NCI-H82 (cell line): ENCODE results near the gene WNT10A.
"Not testable (repeated sequence)": the region's sequence is repeated elsewhere in the genome, so short reads cannot be mapped to it uniquely, and the experiment has no call there.

Experiments
- DNase-seq: peaks from one replicate; lab custom pipeline; 2025; lab: John Stamatoyannopoulos, UW

WNT10A gene

DNA sequence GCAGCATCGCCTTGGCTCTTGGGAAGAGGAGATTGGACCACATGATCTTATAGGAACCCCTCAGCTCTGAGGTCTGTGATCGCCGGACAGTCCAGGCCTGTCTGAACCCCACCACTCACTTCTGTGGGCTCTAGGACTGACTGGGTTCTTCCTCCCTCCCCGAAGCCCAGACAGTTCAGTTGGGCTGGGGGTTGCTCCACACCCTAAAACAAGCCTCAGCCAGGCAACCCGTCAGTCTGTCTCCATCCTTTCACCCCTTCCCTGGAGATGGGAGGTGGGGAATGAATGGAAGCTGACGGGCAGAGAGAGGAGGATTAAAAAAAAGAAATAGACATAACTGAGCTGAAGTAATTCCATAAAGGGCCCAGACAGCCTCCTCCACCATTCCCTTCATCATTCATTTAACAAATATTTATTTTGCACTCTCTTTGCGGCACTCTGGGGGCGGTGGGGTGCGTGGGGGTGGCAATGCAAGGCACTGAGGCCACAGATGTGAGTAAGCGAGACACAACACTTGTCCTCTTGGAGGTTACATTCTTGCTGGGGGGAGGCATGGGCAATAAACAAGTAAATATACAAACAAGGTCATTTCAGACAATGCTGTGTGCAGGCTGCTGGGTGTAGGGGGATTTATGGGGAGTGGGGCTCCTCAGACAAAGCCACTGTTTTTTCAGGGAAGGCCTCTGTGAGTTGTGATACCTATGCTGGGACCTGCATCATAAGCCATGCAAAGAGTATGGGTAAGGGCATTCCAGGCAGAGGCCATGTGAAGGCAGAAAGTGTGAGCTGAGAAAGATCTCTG lies 12.9 kb downstream of the WNT10A start:
- DNase-seq, result no peak

DNA sequence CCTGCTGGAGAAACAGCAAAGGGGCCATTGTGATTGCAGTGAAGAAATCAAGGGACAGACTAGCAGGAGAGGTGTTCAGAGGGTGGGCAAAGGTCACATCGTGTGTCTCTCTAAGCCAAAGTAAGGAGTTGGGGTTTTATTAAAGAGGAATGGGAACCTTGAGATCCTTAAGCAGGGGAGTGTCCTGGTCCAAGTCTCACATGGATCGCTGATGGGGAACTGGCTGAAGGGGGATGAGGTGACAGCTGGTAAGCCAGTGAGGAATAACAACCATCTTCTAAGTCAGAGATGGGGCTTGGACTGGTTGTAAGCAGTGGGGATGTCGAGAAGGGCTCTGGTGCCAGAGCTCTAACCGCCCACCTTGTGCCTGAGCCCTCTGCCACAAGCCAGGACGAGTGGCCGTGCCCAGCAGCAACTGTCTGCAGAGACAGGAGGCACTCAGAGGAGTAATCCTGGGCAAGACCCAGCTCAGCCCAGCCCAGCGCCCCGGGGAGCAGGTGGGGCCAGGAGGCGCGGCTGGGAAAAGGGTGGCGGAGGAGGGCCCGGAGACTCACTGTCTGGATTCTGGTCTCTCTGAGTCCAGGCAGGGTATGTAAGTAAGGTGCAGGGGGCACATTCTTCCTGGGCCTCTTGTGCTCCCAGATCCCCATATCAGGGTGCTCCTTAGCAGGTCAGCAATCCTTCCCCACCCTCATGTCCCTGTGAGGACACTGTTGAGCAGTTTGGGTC lies 13.7 kb downstream of the WNT10A start:
- DNase-seq, result peak; percentile 73

DNA sequence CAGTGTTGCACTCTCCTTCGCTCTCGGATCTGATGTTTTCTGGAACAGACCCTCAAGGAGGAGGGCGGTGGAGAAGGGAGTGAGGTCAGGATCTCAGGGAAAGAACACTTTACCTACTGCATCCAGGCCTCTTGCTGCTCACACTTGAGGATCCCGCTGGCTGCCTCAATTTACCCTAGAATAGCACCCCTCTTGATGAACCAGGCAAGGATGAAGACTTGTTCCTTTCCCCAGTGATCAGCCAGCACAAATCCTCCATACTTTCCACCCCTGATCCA lies 14.2 kb downstream of the WNT10A start:
- no peak for DNase-seq

DNA sequence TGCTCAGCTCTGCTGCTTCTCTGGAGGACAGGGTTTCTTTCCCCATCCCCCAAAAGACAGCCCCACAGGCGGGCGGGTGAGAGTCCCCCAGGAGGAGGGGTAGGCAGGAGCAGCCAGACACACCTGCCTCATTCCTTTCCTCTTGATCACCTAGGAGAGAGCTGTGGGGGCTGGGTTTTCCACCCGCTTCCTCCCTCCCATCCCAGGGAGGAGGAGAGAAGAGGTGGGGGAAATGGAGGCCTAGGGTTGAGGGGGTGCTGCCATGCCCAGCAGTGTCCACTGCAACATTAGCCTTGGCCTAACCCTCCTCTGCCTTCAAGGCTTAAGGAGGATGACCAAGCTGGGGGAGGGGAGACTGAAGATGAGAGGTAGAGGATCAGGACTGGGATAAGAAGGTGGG lies 14.7 kb downstream of the WNT10A start:
- DNase-seq, result peak; percentile 37

GRCh38 chr2:218895759-218896500 lies 15.3 kb downstream of the WNT10A start:
- DNase-seq, result no peak

DNA sequence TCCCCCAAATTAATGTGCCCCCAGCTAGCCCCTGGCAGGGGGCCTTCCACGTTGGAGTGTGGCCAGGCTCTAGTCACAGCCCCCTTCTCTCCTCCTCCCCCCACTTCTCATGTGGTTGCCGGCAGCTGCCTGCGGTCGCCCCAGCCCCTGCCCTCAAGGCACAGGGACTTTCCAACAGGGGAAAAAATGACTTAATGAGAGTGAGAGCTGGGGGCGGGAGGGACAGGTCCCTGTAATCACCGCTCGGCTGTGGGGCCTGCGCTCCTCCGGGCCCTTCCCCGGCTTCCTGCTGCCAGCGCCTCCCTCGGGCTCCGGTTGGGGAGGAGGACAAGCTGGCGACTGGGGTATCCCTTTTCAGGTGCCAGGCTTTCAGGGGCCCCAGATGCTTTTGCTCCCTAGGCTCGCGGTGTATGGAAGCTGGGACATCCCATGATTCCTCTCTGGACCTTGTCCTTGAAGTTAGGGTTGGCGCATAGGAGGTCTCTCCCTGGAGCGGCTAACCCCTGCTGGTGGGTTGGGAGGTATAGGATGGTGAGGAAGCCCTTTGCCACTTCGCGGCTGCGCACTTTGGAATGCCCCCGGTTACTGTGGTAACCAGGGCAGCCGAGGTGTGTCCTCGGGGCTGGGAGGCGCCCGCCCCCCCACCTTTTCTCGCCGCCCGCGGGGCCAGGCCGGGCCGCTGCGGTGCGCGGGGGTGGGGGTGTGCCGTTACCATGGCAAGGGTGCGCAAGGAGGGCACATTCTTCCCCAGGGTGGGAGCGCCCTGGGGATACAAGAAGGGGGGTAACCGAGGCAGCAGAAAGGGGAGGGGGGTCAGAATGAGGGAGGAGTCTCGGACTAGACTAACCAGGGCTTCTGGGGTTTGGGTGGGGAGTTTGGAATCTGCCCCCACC lies 16.1 kb downstream of the WNT10A start:
- no peak for DNase-seq

DNA sequence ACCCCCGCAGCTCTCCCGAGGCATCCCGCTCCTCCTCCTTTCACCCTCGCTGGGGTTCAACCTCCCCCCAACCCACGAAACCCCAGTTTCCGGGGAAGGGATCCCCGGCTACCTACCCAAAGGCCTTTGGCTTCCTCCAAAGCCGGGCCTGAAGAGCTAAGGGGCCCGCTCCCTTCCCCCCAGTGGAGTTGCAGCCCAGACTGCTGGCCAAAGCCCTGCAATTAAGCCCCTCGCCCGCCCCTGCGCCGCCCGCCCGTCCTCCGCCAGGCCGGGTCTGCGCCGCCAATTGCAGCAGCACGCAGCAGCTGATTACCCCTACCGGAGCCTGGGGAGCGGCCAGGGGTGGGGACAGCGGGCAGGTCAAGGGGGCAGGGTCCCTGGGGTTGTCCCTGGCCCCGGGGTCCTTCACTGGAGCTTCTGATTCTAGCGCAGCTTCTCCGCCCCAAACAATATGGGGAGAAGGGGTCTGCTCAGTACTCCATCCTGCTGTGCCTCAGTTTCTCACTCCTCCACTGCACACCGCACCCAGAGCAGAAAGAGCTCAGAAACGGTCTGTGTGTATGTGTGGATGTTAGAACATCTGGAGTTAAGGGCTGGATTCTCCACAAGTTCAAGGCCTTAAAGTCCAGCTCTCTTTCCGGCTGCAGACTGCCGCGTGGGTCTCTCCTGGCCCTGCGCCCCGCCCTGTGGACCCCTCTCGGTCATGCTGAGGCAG lies 16.9 kb downstream of the WNT10A start:
- DNase-seq, result no peak

GRCh38 chr2:218898109-218898878 lies 17.6 kb downstream of the WNT10A start:
- DNase-seq, result peak; percentile 78

GRCh38 chr2:218899147-218899546 lies 18.5 kb downstream of the WNT10A start:
- DNase-seq, result peak; percentile 34

DNA sequence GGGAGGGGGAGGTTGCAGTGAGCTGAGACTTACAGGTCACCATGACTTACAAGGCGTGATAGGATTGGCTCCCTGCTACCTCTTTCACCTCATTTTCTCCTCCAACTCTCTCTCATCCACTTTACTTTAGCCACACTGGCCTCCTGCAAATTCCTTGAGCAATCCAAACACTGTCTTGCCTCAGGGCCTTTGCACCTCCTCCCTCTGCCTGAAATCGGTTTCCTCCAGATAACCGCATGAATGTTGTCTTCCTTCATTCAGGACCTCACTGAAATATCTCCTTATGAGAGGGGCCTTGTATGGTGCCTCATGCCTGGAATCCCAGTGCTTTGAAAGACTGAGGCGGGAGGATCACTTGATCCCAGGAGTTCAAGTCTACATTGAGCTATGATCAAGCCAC lies 21.8 kb downstream of the WNT10A start:
- no peak for DNase-seq

- no peak for DNase-seq
Measured at GRCh38 chr2:218904176-218904575, 23.5 kb downstream of the WNT10A start.

DNA sequence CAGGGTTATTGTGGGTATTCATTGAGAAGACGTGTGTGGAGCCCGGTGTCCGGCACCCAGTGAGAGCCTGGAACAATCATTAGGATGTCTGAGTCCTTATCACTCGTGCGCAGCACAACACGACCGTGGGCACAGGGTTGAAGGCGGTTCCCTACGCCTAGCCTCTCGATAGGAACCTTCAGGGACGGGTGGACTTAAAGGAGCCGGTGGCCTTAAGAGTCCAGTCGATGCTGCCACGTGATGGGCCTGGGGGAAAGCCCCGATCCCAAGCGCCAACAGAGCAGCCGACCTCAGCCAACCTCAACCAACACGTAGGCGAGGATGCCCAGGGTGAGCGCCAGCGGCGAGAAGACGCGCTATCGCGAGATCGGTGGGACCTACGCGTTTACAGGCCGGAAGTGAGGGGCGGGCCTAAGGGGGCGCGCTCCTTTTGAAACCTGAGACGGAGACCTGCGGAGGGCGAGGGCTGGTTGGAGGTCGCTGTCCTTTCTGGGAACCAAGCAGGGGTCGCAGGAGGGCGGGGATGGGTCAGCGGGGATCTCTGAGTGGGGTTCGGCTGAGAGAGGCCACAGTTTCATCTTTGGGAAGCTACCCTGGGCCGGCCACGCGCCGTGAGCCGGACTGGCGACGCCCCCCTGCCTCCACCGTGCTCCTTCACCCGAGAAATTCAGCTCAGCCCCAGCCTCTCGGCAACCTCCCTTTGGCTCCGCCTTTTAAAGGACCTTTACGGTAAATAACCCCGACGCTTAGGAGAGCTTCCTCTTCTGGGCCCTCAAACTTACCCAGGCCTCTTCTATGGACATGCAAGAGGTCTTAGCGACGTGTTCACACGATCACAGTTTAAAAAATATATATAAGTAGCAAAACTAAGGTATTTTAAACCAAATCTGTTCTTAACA lies 28.3 kb downstream of the WNT10A start:
- peak; percentile 98 for DNase-seq

GRCh38 chr2:218910741-218911140 lies 30.1 kb downstream of the WNT10A start:
- DNase-seq, result no peak

DNA sequence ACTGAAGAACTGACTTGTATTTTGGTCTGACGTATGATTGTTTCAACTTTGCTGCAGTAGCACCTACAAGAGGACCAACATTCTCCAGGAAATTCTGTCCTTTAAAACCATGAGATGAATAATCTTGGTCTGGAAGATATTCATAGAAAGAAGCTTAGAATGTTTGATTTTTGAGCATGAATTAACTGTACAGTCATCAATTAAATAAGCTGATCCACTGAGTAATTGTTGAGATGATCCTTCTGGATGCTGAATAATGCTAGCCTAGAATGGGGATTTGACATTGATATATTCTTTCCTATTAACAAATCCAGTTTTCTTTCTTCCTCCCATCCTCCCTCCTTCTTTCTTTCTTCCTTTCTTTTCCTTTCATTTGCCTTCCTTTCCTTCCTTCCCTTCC lies 39.9 kb downstream of the WNT10A start:
- DNase-seq, result no peak

DNA sequence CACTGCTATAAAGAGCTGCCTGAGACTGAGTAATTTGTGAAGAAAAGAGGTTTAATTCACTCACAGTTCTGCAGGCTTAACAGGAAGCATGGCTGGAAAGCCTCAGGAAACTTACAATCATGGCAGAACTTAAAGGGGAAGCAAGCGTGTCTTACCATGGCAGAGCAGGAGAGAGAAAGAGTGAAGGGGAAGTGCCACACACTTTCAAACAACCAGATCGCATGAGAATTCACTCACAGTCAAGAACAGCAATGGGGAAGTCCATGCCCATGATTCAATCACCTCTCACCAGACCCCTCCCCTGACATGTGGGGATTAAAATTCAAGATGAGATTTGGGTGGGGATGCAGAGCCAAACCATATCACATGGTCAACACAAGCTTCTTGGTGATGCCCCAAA lies 44.1 kb downstream of the WNT10A start:
- DNase-seq, result no peak

DNA sequence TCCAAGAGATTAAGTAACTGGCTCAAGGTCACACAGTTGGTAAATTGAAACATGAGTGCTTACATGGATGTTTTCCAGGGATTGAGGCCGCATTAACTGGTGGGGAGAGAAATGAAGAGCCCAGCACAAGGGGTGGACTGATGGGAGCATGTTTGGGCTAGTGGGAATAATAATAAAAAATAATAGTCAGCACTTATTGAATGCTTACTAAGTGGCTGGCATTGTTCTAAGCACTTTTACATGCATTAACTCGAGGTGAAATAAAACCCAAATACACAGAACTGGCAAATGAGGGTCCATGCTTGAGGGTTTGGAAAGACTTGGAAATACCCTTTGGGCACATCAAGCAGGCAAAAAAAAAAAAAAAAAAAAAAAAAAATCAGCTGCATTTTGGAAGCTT lies 44.8 kb downstream of the WNT10A start:
- DNase-seq, result no peak

- no peak for DNase-seq
Measured at GRCh38 chr2:218927422-218927821, 46.8 kb downstream of the WNT10A start.

DNA sequence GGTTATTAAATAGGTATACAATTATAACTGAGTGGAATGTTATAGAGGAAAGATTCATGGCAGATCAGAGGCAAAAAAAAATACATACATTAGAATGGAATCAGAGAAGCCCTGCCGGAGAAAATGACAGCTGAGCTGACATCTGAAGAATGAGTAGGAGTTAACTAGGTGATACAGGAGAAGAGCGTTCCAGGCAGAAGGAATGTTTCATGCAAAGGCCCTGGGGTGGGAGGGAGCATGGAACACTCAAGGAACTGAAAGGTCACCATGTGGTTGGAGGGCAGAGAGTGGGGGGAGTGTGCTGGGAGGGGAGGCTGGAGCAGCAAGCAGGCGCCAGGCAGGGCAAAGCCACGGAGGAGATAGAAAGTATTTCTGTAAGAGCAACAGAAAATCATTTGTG lies 47.2 kb downstream of the WNT10A start:
- DNase-seq, result no peak

GRCh38 chr2:218930488-218930887 lies 49.8 kb downstream of the WNT10A start:
- not testable (repeated sequence) for DNase-seq

GRCh38 chr2:218931751-218932150 lies 51.1 kb downstream of the WNT10A start:
- not testable (repeated sequence) for DNase-seq
